B cell (primary cell): Measurements from ENCODE around the gene HELT. TPM values are rescaled to one million over a fixed set of nuclear protein-coding genes. Genes with fewer than 3 reads are reported as not detected.

Source experiments
- ATAC-seq: fragments of 200-7000 bp; cut with Tn5 transposase; one replicate; pipeline ENCODE4 v1.10.0; 2021; ENCODE audit warnings: low read depth, mild to moderate bottlenecking, moderate number of reproducible peaks, moderate library complexity
- CTCF ChIA-PET: fragments of 350-600 bp; sonication (Branson Sonifier 250); formaldehyde crosslinking; loops from one replicate; lab custom pipeline; 2021; ENCODE audit warnings: antibody characterized with exemption, inconsistent platforms; lab: Charles Lee
- POLR2A ChIA-PET: fragments of 350-600 bp; sonication (Branson Sonifier 250); formaldehyde crosslinking; loops from one replicate; lab custom pipeline; 2021; ENCODE audit warnings: antibody characterized with exemption; lab: Charles Lee
- DNase-seq: peaks from one replicate; pipeline ENCODE4 v3.0.0; 2013
- H2AFZ ChIP-seq: 2 replicates; pipeline ENCODE4 v1.6.1; 2012; ENCODE audit warnings: mild to moderate bottlenecking, low read depth, low read length; ENCODE audit not compliant: insufficient read depth, poor library complexity, severe bottlenecking
- H3K27ac ChIP-seq, 2 donors: 1 replicate in 1 of 2; 2 replicates in 1 of 2; pipeline ENCODE4 v1.5.1; 2012 to 2013; ENCODE audit warnings: low read length in 2 of 2, mild to moderate bottlenecking in 2 of 2, moderate library complexity in 1 of 2
- H3K27me3 ChIP-seq, 4 experiments: fragments of 200-600 bp in 1 of 4; sonication (generic) in 1 of 4; replicated peaks in 1 of 4; 1 replicate in 2 of 4; 2 replicates in 2 of 4; pipeline versions ENCODE4 v1.6.1 to v1.7.0; 2013 to 2016; ENCODE audit warnings: low read length in 3 of 4, mild to moderate bottlenecking in 2 of 4, mixed read lengths in 1 of 4, moderate library complexity in 1 of 4; ENCODE audit not compliant: insufficient read depth in 4 of 4, control insufficient read depth in 3 of 4; ENCODE audit errors: control extremely low read depth in 1 of 4
- H3K36me3 ChIP-seq, 2 experiments: replicated peaks in 1 of 2; 1 replicate in 1 of 2; 2 replicates in 1 of 2; pipeline versions ENCODE4 v1.6.1 to v1.7.1; 2013; ENCODE audit warnings: low read length in 1 of 2; ENCODE audit not compliant: insufficient read depth in 2 of 2, control insufficient read depth in 1 of 2; ENCODE audit errors: control extremely low read depth in 1 of 2, extremely low read depth in 1 of 2
- H3K4me1 ChIP-seq, 2 donors: fragments of 200-600 bp in 1 of 2; sonication (generic) in 1 of 2; 1 replicate in 1 of 2; 2 replicates in 1 of 2; pipeline versions ENCODE4 v1.5.1 to v1.6.1; 2013 to 2017; ENCODE audit warnings: low read length in 2 of 2; ENCODE audit not compliant: control insufficient read depth in 2 of 2, insufficient read depth in 2 of 2
- H3K4me2 ChIP-seq: replicated peaks from 2 replicates; pipeline ENCODE3; 2012; ENCODE audit warnings: mild to moderate bottlenecking, low read depth, low read length; ENCODE audit not compliant: poor library complexity, severe bottlenecking
- H3K4me3 ChIP-seq, 5 experiments: fragments of 200-600 bp in 1 of 5; sonication (generic) in 1 of 5; 1 replicate in 3 of 5; 2 replicates in 2 of 5; pipeline versions ENCODE4 v1.5.1 to v1.7.0; 2011 to 2016; ENCODE audit warnings: low read length in 4 of 5, mild to moderate bottlenecking in 4 of 5, low read depth in 2 of 5, control low read depth in 1 of 5, moderate library complexity in 1 of 5; ENCODE audit not compliant: insufficient read depth in 1 of 5; ENCODE audit errors: control extremely low read depth in 1 of 5, extremely low read depth in 1 of 5
- H3K79me2 ChIP-seq: fragments of 200-600 bp; sonication (generic); one replicate; pipeline ENCODE4 v1.6.0; 2016; ENCODE audit warnings: low read length; ENCODE audit not compliant: control insufficient read depth, insufficient read depth
- H3K9ac ChIP-seq: fragments of 200-600 bp; sonication (generic); 2 replicates; pipeline ENCODE4 v1.6.1; 2017; ENCODE audit warnings: mild to moderate bottlenecking, low read length, moderate library complexity
- H3K9me3 ChIP-seq, 3 donors: one replicate each; pipeline versions ENCODE4 v1.6.1 to v1.7.1; 2013; ENCODE audit warnings: low read length in 2 of 3; ENCODE audit not compliant: control insufficient read depth in 2 of 3, insufficient read depth in 1 of 3; ENCODE audit errors: control extremely low read depth in 1 of 3
- H4K20me1 ChIP-seq: 2 replicates; pipeline ENCODE4 v1.6.0; 2012; ENCODE audit warnings: mild to moderate bottlenecking, low read length; ENCODE audit not compliant: insufficient read depth, control insufficient read depth, poor library complexity, severe bottlenecking
- H3K27ac Mint-ChIP-seq: one replicate; pipeline ENCODE4 v1.8.0; 2021; ENCODE audit warnings: mixed read lengths
- H3K27me3 Mint-ChIP-seq: one replicate; pipeline ENCODE4 v1.8.0; 2021; ENCODE audit warnings: mixed read lengths
- H3K4me1 Mint-ChIP-seq: one replicate; pipeline ENCODE4 v1.8.0; 2021; ENCODE audit warnings: mixed read lengths
- H3K4me3 Mint-ChIP-seq: one replicate; pipeline ENCODE4 v1.8.0; 2021; ENCODE audit warnings: mixed read lengths
- H3K9me3 Mint-ChIP-seq: one replicate; pipeline ENCODE4 v1.8.0; 2022; ENCODE audit warnings: mixed read lengths; ENCODE audit not compliant: insufficient read depth
- EZH2 ChIP-seq: IDR thresholded peaks from 2 replicates; pipeline ENCODE4 v1.6.1; 2012; ENCODE audit warnings: borderline replicate concordance, low read depth, mild to moderate bottlenecking, moderate library complexity, low read length; ENCODE audit not compliant: insufficient read depth, poor library complexity, severe bottlenecking
- WGBS: methylation state at CpG from one replicate; pipeline ENCODE4 v1.1.5; 2013; ENCODE audit warnings: missing lambda C conversion rate; ENCODE audit not compliant: insufficient coverage; 5-methylcytosine and 5-hydroxymethylcytosine counted together
- intact Hi-C: fragments of 100-400 bp; cut with micrococcal nuclease; formaldehyde crosslinking; loops from one replicate; pipeline ENCODE4 v1.10.0; 2022
- polyA plus RNA-seq: library from polyadenylated mRNA; depleted of rRNA; stranded (reverse); fragments of >200 nt; gene quantifications from 2 replicates; pipeline ENCODE4 v1.2.3, GENCODE V29; 2012
- total RNA-seq, 2 donors: library from RNA; stranded (reverse); fragments of 120-200 nt in 1 of 2; gene quantifications; 1 replicate in 1 of 2; 2 replicates in 1 of 2; pipeline versions ENCODE4 v1.2.3 to v1.2.4, GENCODE V29; 2013 to 2022
- TF ChIP-seq, protein P1 (sequence below): fragments of 200-600 bp; IDR thresholded peaks from one replicate; pipeline ENCODE4 v1.8.0; 2022; ENCODE audit warnings: antibody characterized with exemption, mild to moderate bottlenecking

Gene HELT
- total and polyA plus RNA-seq, 2 donors (not counting 1 experiment from before 2014, with no cell fraction given) = not detected

DNA sequence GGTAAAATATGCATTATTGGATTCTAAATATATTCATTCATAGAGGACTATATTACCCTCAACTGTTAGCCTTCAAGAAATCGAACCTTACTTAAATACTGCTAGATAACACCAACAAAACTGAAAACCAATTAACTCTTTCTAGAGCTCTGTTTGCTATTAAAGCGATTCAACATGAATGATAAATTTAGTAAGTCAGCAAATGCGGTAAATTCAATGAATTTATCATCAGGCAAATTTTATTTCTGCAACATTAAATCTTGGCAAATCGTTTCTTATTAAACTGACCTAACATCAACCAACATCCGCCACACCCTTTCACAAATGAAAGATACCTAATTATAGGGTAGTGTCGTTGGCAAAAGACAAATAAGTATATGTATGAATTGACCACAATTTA lies 26.4 kb upstream of the HELT start:
- H3K4me3 Mint-ChIP-seq = no peak overlapping the region
- intact Hi-C loops = no loop called here
- H3K27me3 Mint-ChIP-seq = peaks cover 3% of the 10 kb centered on the region
- ChIA-PET POLR2A (no interaction called here), CTCF (no interaction called here)
- no peaks in the 10 kb centered on the region for H3K4me1 Mint-ChIP-seq
- no peaks in the 10 kb centered on the region for H3K36me3 ChIP-seq
- TF ChIP-seq EZH2 = no peak
- TF ChIP-seq, protein P1, sequence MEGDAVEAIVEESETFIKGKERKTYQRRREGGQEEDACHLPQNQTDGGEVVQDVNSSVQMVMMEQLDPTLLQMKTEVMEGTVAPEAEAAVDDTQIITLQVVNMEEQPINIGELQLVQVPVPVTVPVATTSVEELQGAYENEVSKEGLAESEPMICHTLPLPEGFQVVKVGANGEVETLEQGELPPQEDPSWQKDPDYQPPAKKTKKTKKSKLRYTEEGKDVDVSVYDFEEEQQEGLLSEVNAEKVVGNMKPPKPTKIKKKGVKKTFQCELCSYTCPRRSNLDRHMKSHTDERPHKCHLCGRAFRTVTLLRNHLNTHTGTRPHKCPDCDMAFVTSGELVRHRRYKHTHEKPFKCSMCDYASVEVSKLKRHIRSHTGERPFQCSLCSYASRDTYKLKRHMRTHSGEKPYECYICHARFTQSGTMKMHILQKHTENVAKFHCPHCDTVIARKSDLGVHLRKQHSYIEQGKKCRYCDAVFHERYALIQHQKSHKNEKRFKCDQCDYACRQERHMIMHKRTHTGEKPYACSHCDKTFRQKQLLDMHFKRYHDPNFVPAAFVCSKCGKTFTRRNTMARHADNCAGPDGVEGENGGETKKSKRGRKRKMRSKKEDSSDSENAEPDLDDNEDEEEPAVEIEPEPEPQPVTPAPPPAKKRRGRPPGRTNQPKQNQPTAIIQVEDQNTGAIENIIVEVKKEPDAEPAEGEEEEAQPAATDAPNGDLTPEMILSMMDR = no peak
- no peaks in the 10 kb centered on the region for H3K4me1 ChIP-seq
- no peaks in the 10 kb centered on the region for H3K79me2 ChIP-seq
- no peak overlapping the region for H2AFZ ChIP-seq
- H3K27ac Mint-ChIP-seq = no peak overlapping the region
- DNase-seq = no peak
- no peak overlapping the region for H3K27ac ChIP-seq
- no peaks in the 10 kb centered on the region for H4K20me1 ChIP-seq
- H3K9me3 Mint-ChIP-seq = no peaks in the 10 kb centered on the region
- WGBS = no CpG with 5 or more reads among the region's 6 CpGs
- H3K9me3 ChIP-seq = no peaks in the 10 kb centered on the region
- no peak overlapping the region for H3K9ac ChIP-seq
- peaks cover 0 to 3% (median 0%) of the 10 kb centered on the region in 4 experiments for H3K27me3 ChIP-seq
- no peak for ATAC-seq
- H3K4me3 ChIP-seq = no peak overlapping the region
- H3K4me2 ChIP-seq = no peak overlapping the region

DNA sequence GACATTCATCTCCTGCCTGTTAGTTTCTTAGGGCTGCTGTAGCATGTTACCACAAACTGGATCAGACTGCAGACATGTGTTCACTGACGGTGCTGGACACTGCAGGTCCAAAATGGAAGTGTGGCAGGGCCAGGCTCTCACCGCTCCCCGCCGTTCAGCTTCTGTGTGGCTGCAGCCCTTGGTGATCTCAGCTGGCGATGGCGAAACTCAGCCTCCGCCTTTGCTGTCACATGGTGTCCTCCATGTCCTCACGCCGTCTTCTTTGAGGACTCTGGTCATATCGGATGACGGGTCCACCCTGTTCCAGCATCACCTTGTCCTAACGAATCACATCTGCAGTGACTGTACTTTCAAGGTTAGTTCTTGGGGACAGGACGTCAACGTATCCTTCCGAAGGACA lies 25.9 kb upstream of the HELT start:
- H3K4me3 ChIP-seq = no peak overlapping the region
- no peak overlapping the region for H3K9ac ChIP-seq
- 95% methylated on average over 12 of the region's 15 CpGs for WGBS
- peaks cover 0 to 3% (median 0%) of the 10 kb centered on the region in 4 experiments for H3K27me3 ChIP-seq
- TF ChIP-seq EZH2 = no peak
- TF ChIP-seq, protein P1 = no peak
- intact Hi-C loops = no loop called here
- ChIA-PET CTCF (no interaction called here), POLR2A (no interaction called here)
- no peaks in the 10 kb centered on the region for H3K4me1 Mint-ChIP-seq
- H4K20me1 ChIP-seq = no peaks in the 10 kb centered on the region
- no peak overlapping the region for H2AFZ ChIP-seq
- no peak overlapping the region for H3K27ac Mint-ChIP-seq
- H3K4me2 ChIP-seq = no peak overlapping the region
- H3K4me1 ChIP-seq = no peaks in the 10 kb centered on the region
- no peaks in the 10 kb centered on the region for H3K9me3 ChIP-seq
- H3K36me3 ChIP-seq = no peaks in the 10 kb centered on the region
- ATAC-seq (no peak), DNase-seq (no peak)
- no peak overlapping the region for H3K27ac ChIP-seq
- H3K9me3 Mint-ChIP-seq = no peaks in the 10 kb centered on the region
- H3K79me2 ChIP-seq = no peaks in the 10 kb centered on the region
- no peak overlapping the region for H3K4me3 Mint-ChIP-seq
- H3K27me3 Mint-ChIP-seq = peaks cover 7% of the 10 kb centered on the region
